GM19043 (cell line): Measurements from ENCODE around the gene P2RX6.
"Not testable (repeated sequence)": the region's sequence is repeated elsewhere in the genome, so short reads cannot be mapped to it uniquely, and the experiment has no call there.

Source experiments
- ATAC-seq: cut with Tn5 transposase; IDR thresholded peaks from one replicate; pipeline ENCODE4 v1.9.1; 2021; ENCODE audit warnings: low read depth; ENCODE audit not compliant: unreplicated experiment

The P2RX6 gene

DNA sequence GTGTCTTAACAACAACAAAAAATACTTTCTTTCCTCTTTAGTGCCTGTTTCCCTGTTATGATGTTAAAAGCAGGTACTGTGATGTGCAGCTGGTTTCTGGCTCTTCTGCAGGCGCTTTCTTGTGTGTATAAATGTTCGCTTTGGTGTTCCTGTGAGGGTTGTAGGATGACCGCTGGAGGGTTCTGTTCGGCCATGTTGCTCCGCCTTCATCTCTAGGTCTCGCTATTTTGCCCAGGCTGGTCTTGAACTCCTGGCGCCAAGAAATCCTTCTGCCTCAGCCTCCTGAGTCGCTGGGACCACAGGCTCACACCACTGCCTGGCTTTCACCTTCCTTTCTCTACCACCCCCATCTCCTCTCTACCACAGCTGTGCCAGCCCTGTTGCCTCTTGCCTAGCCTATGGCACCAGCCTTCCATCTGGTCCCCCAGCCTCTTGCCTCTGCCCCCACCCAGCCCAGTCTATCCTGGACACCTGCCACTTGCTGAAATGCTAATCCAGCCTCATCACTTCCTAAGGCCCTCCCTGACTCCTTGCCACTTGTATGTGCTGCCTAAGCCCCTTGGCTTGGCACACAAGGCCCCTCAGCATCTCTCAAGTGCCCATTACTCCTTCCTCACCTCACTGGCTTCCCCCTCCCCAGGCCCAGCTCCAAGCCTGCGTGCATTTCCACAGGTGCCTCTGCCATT lies 36.3 kb downstream of the P2RX6 start:
- ATAC-seq = no peak

DNA sequence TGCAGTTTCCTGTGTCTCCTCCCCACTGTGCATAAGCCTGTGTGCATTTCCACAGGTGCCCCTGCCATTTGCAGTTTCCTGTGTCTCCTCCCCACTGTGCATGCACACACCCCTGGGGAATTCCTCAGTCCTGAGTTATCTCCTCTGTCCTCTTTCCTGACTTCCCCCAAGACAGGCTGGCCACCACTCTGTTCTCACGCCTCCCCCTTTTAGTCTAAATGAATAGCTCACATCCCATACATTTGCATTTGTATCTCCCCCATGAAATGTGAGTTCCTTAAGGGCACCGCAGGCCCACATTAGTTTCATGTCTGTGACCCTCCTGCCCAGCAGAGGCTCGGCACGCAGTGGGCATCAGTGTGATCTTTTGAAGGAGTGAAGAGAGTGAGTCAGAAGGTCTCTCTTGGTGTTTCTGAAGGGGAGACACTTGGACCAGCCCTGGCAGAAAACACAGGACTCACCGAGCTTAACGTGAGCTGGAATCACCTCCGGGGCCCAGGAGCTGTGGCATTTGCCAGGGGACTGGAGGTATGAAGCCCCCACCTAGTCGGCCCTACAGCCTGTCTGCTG lies 37.0 kb downstream of the P2RX6 start:
- no peak for ATAC-seq

DNA sequence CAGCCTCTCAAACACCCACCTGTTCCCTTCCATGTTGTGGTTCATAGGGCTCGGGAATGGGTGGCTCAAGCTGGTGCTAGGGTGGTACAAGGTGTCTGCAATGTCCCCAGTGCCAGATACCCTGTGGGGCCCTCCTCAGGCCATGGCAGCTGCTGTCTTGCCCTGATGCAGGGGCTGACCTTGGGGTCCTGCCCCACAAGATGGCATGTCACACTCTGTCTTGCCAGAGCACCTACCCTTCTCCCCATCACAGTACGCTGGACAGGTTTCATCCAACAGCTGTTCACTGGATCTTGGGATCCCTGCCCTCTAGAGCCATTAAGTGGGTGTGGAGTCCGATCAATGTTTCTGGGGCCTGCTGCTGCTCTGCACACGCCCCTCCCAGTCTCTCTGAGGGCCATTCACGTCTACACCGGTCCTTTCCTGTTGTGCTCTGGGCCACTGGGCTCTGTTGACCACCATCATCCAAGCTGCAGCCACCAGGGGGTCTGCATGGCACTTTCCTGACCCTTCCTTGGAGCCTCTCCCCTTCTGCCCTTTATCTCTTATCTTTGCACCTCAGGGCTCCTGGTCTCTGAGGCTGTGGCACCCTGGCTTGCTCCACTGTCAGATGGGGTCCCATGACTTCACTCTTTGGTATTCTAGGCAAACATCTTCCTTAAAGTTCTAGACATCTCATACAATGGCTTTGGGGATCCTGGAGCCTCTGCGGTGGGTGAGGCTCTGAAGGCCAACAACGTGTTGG lies 37.9 kb downstream of the P2RX6 start:
- ATAC-seq = no peak

DNA sequence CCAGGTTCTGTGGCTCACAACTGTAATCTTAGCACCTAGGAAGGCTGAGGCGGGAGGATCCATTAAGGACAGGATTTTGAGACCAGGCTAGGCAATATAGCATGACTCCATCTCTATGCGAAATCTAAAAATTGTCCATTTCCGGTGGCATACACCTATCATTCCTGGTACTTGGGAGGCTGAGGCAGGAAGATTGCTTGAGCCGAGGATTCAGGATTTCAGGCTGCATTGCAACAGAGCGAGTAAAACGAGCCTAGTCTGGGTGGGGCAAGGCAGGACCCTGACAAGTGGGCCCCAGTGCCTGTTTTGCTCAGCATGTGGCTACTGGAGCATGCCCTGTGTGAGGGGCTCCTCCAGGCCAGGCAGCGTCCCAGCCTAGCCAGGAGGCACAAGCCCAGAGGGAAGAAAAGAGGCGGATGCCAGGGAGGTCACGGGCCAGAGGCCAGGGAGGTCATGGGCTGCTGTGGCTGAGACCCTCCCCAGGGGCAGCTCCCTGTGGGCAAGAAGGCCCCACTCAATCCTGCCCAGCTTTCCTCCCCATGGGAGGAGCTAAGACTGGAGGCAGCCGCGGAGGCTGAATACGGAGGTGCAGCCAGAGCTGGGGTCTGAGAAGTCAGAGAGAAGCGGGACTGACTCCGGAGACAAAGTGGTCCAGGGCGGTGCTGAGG lies 39.2 kb downstream of the P2RX6 start:
- ATAC-seq = no peak

DNA sequence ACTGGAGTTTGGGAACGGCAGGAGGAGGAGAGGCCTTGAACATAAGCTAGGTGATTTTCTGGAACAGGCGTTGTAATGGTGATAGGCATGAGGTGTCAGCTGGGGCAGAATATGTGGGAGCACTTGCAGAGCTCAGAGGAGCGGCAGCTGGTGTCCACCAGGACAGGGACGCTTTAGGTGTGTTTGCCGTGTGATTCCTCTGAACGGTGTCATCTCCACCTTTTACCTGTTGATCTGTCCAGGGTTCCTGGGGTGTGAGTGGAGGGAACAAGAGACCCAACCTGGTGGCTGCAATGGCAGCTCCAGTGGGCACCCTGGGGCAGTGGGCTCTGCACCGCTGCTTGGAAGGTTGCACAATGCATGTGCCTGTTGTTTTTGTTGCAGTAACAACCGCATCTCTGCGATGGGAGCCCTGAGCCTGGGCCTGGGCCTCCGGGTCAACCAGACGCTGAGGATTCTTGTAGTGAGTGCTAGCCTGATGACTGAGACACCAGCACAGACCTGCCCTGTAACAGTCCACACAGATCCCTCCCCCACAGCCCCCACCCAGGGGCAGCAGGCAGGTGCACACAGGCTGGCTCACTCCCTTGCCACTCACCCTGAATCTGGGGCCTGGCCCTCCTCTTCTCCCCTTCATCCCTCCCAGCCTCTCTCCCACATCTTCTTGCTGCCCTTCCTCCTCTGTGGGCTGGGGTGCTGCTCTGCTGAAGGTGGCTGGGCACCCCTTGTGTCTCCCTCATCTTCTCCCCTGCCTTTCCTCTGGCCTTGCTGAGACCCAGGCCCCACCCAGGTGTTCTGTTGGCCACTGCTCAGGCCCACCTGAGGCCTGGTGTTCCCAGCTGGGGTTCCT lies 40.0 kb downstream of the P2RX6 start:
- ATAC-seq = no peak

DNA sequence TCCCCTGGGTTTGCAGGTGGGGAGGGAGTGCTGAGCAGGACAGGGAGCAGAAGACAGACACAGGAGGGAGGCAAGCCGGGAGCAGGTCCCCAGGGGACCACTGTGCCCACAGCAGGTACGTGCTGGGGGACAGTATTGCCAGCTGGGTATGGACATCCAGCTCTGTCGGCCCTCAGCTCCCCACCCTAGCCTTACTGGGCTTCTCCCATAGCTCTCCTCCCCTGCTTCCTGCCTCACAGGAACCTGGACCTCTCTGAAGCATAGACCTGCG lies 40.5 kb downstream of the P2RX6 start:
- ATAC-seq = no peak

DNA sequence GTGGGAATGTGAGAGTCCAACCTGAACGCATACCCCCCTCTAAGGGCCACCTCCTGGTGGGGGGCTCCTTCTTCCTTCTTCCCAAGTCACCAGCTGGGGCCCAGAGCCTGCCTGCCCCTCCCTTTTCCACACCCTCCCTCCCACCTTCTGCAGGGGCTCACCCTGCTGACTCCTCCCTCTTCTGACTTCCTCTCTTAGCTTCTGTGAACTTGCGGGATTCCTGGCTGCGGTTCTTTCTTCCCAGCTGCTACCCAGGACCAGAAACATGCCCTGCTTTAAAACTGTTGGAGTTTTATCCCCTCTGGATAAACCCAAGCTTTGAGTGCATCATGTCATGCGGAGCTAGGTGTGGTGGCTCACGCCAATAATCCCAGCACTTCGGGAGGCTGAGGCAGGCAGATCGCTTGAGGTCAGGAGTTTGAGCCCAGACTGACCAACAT lies 40.9 kb downstream of the P2RX6 start:
- ATAC-seq = no peak

DNA sequence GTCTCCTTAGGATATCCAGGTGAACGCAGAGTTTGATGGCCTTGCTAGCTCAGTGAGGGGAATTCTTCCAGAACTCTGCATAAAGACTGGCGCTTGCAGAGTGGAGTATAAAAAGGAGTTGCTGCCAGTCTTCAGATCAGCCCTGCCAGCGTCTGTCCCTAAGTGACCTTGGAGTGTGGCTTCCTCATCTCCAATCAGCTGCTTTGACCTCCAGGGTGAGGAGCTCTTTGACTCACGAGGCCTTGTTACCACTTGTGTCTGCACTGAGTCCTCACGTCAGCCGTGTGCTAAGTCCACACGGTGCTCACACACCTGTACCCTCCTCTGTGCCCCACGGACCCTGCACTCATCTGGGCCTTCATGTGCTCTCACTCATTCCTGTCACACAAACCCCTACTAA lies 45.4 kb downstream of the P2RX6 start:
- ATAC-seq = not testable (repeated sequence)

DNA sequence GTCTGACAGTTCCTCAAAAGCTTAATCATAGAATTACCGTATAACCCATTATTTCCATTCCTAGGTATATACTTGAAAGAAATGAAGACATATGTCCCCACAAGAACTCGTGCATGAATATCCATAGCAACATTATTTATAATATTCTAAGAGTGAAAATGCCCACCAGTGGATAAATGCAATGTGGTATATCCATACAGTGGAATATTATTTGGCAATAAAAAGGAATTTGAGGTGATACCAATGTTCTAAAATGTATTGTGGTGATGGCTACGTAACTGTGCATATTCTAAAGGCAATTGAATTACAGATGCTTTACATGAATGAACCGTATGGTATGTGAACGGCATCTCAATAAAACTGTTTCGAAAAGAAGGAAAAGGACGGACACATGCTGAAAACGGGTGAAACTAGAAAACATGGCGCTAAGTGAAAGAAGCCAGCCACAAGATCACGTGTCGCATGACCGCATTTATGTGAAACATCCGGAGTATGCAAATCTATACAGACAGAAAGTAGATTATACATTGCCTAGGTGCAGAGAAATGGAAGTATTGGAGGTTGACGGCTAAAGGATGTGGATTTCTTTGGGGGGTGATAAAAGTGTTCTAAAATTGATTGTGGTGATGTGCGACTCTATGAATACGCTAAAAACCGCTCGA lies 46.8 kb downstream of the P2RX6 start:
- not testable (repeated sequence) for ATAC-seq

DNA sequence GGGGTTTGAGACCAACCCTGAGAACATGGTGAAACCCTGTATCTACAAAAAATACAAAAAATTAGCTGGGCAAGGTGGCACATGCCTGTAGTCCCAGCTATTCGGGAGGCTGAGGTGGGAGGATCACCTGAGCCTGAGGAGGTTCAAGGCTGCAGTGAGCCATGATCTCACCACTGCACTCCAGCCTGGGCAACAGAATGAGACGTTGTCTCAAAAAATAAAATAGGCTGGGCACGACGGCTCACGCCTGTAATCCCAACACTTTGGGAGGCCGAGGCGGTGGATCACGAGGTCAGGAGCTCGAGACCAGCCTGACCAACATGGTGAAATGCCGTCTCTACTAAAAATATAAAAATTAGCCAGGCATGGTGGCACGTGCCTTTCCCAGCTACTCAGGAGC lies 49.5 kb downstream of the P2RX6 start:
- not testable (repeated sequence) for ATAC-seq

DNA sequence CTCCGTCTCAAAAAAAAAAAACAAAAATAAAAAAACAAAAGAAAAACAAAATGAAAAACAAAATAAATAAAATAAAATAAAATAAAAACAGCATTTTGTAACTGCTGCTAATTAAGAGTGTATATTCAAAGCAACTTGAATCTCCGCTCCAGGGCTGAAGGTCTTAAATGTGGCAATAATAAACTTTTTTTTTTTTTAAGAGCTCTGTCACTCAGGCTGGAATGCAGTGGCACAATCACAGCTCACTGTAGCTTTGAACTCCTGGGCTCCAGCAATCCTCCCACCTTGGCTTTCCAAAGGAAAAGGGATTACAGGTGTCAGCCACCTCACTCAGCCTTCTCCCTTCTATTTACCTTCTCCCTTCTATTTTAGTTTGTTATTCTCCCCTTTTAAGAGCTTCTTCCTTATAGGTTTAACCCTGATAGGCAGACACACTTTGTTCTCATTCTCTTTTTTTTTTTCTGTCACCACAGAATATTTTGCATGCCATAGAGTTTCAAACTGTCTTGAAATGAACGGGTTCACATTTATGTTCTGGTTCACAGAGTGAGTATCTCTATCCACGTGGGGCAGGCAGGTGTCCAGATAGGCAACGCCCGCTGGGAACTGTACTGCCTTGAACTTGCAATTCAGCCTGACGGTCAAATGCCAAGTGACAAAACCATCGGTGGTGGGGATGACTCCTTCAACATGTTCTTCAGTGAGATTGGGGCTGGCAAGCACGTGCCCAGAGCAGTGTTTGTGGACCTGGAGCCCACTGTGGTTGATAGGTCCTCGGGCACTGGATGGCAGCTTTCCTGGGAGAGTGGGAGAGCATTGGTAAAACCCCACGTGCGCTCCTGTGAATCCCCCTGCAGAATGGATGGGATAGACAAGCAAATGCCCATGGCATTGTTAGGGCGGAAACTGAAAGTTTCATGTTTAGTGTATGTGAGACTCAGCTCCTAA lies 50.2 kb downstream of the P2RX6 start:
- no peak for ATAC-seq

DNA sequence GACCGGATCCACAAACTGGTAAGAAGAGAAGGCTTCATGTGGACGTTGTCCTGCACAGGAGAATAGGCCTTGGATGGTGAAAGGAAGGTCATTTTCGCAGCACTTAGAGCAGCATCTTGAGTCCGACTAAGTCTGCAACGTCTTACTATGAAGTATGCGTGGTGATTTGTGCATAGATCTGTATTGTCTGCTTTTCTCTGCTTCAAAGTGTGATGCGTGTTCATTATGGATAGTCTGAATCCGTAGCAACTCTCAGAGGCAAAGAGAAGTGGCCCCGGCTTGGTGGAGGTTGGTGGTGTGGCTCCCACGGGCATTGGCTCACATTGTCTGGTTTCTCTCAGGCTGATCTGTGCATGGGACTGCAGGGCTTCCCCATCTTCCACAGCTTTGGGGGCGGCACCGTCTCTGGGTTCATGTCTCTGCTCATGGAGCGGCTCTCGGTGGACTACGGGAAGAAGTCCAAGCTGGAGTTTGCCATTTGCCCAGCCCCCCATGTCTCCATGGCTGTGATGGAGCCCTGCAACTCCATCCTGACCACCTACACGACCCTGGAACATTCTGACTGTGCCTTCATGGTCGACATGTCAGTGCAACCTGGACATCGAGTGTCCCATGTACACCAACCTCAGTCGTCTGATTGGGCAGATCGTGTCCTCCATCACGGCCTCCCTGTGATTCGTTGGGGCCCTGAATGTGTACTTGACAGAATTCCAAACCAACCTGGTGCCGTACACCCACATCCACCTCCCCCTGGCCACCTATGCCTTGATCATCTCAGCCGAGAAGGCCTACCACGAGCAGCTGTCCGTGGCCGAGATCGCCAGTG lies 52.3 kb downstream of the P2RX6 start:
- no peak for ATAC-seq

DNA sequence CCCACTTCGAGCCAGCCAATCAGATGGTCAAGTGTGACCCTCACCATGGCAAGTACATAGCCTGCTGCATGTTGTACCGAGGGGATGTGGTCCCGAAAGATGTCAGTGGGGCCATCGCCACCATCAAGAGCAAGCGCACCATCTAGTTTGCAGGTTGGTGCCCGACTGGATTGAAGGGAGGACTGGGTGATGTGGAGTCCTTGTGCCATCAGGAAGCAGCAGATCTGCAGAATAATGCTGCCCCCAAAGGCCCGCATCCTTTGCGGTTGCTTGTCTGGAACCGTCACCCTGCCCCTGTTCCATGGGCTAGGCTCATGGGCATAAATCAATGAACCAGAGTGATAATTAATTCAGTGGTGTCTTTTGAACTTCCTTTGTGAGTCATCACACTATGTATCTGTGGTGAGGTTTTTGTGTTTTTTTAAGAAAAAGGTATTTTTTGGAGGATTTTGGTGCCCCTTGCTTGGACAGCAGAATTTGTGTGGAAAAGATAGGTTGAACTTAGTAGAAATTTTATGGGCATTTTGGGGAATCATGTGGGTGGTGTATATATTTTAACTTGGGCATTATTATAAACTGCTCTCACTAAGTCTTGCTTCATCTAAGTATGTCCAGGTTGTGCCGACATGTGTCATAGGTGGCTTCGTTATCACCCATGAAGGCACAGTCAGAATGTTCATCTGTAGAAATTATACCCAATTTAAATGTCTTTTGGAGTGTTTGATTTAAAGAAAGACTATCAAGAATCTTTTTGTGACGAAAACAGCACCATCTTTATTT lies 53.1 kb downstream of the P2RX6 start:
- ATAC-seq = no peak

DNA sequence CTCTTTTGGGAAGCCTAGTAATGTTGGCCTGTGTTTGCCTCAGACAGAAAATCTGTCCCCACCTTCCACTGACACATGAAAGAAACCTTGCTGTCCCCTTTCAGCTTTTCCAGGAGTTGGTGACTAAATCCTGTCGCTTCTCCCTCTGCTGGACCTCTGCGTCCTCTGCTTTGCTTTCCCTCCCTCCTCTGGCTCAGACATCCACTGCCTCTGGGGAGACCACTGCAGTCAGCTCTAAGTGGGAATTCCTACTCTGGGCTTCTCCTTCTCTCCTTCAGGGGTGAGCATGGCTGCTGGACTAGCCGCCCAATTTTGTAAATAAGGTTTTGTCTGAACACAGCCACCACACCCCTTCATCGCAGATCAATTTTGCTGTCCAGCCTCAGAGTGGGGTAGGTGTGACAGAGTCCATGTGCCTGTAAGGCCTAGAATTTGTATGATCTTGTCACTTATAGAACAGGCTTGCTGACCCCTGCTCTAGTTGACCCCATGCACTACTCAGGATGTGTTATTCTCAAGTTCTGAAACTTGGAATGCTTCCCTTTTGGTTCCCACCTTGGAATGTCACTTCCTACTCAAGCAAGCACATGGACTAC lies 53.8 kb downstream of the P2RX6 start:
- ATAC-seq = no peak

DNA sequence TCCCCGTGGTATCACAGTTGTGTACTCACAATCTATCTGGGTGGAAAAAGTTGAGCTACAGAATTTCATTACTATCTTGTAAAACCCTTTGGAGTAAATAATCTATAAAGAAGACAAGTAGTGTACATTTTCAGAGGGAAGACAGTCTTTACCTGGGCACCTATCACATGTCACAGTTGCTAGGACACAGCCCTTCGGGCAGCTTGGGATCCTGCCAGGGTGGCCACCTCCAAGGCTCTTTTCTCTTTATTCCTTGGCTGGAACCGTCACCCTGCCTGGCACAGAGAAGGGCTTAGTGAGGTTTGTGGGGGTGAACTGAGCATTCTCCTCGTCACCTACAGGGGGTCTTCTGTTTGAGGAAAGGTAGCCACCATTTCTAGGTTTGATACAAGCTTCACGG lies 54.4 kb downstream of the P2RX6 start:
- ATAC-seq = no peak

DNA sequence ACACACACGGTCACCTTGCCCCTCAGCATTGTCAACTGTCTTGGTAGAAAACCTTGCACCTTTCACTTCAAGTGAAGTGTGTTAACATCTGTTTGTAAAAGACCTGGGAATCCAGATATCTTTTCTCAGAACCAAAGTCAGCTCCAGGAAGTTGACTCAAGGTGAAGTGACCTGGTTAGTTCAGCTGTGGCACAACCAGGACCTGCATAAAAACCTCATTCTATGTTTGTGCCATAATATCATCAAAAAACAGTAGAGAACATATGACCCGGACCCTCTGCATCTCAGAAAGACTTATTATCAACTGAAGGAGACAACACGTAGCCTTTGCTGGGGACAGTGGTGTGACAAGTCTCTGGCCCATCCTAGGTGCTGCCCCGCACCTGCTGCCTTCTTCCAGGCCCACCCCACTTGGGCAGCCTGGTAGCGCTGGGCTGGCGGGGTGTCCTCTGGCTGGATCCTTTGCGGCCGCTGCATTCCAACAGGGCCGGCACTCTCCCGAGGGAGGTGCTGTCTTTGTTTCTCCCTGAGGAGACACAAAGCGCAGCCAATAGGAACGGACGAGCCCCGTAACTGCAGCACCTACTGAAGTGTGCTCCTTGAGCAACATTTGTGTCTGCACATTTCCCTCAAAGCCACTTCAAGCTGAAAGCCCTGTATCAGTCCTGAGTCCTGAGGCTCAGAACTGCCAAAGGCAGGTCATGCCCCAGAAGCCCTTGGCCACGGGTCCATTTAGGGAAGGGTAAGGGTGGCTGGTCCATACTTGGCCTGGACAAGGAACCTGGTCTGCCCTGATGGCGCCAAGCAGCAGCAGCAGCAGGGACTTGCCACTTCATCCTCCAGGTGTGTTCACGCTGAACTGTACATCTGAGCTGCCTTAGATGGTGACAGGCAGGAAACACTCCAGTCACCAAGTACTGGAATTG lies 56.0 kb downstream of the P2RX6 start:
- ATAC-seq = no peak
